ENCODE results near the gene PDGFRA. TPM values are rescaled to one million over a fixed set of nuclear protein-coding genes. Genes with fewer than 3 reads are reported as not detected.
A peak's percentile ranks its signal among the peaks of the same experiment; 100 is the strongest.

The PDGFRA gene
- polyA plus RNA-seq, 1 donor from 2014 or later, result not detected

DNA sequence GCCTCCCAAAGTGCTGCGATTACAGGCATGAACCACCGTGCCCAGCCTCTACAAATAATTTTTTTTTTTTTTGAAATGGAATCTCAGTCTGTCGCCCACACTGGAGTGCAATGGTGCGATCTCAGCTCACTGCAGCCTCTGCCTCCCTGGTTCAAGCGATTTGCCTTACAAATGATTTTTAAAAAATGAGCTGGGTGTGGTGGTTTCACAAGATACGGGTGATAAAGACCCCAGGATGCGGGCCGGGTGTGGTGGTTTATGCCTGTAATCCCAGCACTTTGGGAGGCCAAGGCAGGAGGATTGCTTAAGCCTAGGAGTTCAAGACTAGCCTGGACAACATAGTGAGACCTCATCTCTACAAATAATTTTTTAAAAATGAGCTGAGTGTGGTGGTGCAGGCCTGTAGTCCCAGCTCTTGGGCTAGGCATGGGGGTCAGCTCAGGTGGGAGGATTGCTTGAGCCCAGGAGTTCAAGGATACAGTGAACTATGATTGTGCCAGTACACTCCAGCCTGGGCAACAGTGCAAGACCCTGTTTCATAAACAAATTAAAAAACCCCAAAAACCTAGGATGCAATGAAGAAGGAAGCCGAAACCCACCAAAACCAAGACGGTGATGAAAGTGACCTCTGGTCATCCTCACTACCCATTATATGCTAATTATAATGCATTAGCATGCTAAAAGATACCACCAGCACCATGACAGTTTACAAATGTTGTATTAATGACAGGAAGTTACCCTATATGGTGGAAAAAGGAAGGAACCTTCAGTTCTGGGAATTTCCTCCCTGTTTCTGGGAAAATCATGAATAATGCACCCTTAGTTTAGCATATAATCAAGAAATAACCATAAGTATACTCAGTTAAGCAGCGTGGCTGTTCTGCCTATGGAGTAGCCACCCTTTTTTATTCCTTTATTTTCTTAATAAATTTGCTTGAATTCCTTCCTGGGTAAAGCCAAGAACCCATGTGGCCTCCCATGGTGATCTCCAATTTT, 27.7 kb downstream of the PDGFRA start:
- peaks cover 2% of the 10 kb centered on the region for H3K36me3 Mint-ChIP-seq
- no peak overlapping the region for H3K4me3 Mint-ChIP-seq
- peaks cover 3% of the 10 kb centered on the region for H3K27me3 Mint-ChIP-seq
- no peaks in the 10 kb centered on the region for H3K4me1 Mint-ChIP-seq
- H3K9me3 Mint-ChIP-seq, result peaks cover 0 to 5% (median 0%) of the 10 kb centered on the region in 3 donors
- no peak overlapping the region for H3K27ac Mint-ChIP-seq

- Mint-ChIP-seq H3K9me3 (peaks cover 0 to 2% (median 0%) of the 10 kb centered on the region in 3 donors), H3K36me3 (peaks cover 2% of the 10 kb centered on the region), H3K4me1 (no peaks in the 10 kb centered on the region), H3K27ac (no peak overlapping the region), H3K27me3 (peaks cover 3% of the 10 kb centered on the region), H3K4me3 (no peak overlapping the region)
Observed at GRCh38 chr4:54265366-54265765, 36.3 kb downstream of the PDGFRA start.

DNA sequence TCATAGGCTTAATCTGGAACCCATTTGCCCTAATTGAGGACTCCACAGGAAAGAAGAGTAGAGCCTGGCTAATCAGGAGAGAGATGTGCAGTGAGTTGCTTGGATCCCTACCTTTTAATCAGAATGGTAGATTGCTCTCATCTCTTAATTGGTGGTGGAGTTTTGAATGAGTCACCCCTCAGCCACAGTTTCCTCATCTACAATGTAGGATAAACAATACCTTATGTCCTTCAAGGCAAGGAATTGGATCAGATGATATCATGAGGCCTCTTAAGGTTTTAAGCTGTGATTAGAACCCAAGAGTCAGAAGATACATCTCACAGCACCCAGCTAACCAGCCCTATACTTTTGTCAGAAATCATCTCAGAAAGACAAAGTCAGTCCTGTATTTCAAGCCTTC, 39.1 kb downstream of the PDGFRA start:
- no peak overlapping the region for H3K4me3 Mint-ChIP-seq

GRCh38 chr4:54271464-54271863, 42.4 kb downstream of the PDGFRA start:
- Mint-ChIP-seq H3K4me3 (no peak overlapping the region), H3K9me3 (peaks cover 0 to 2% (median 2%) of the 10 kb centered on the region in 3 donors), H3K4me1 (peaks cover 0 to 3% (median 0%) of the 10 kb centered on the region in 3 donors), H3K36me3 (peaks cover 2% of the 10 kb centered on the region), H3K27ac (no peak overlapping the region), H3K27me3 (peaks cover 10% of the 10 kb centered on the region)

More for the DNA sequence above, 39.1 kb downstream of the PDGFRA start:
- H3K27me3 Mint-ChIP-seq, result peaks cover 5% of the 10 kb centered on the region
- no peak overlapping the region for H3K27ac Mint-ChIP-seq
- H3K9me3 Mint-ChIP-seq, result peaks cover 0 to 4% (median under 1%) of the 10 kb centered on the region in 3 donors
- H3K4me1 Mint-ChIP-seq, result no peaks in the 10 kb centered on the region
- peaks cover 2% of the 10 kb centered on the region for H3K36me3 Mint-ChIP-seq

- H3K27ac Mint-ChIP-seq, result no peak overlapping the region
- peaks cover 2% of the 10 kb centered on the region for H3K36me3 Mint-ChIP-seq
- peaks cover 0 to 2% (median 2%) of the 10 kb centered on the region in 3 donors for H3K9me3 Mint-ChIP-seq
- peaks cover 10% of the 10 kb centered on the region for H3K27me3 Mint-ChIP-seq
- H3K4me1 Mint-ChIP-seq, result peaks cover 0 to 3% (median 0%) of the 10 kb centered on the region in 3 donors
- H3K4me3 Mint-ChIP-seq, result no peak overlapping the region
Observed at GRCh38 chr4:54272051-54272450, 43.0 kb downstream of the PDGFRA start.

GRCh38 chr4:54274264-54274663, 45.2 kb downstream of the PDGFRA start:
- H3K27me3 Mint-ChIP-seq, result peaks cover 11% of the 10 kb centered on the region
- H3K36me3 Mint-ChIP-seq, result peaks cover 2% of the 10 kb centered on the region
- H3K27ac Mint-ChIP-seq, result peak overlapping the region in 1 of 3 donors; percentile 25
- H3K4me1 Mint-ChIP-seq, result peaks cover 0 to 5% (median 0%) of the 10 kb centered on the region in 3 donors
- peaks cover 0 to 2% (median 2%) of the 10 kb centered on the region in 3 donors for H3K9me3 Mint-ChIP-seq
- no peak overlapping the region for H3K4me3 Mint-ChIP-seq

- no peak overlapping the region for H3K4me3 Mint-ChIP-seq
- H3K36me3 Mint-ChIP-seq, result no peaks in the 10 kb centered on the region
Observed at GRCh38 chr4:54274795-54275665, 45.9 kb downstream of the PDGFRA start.

DNA sequence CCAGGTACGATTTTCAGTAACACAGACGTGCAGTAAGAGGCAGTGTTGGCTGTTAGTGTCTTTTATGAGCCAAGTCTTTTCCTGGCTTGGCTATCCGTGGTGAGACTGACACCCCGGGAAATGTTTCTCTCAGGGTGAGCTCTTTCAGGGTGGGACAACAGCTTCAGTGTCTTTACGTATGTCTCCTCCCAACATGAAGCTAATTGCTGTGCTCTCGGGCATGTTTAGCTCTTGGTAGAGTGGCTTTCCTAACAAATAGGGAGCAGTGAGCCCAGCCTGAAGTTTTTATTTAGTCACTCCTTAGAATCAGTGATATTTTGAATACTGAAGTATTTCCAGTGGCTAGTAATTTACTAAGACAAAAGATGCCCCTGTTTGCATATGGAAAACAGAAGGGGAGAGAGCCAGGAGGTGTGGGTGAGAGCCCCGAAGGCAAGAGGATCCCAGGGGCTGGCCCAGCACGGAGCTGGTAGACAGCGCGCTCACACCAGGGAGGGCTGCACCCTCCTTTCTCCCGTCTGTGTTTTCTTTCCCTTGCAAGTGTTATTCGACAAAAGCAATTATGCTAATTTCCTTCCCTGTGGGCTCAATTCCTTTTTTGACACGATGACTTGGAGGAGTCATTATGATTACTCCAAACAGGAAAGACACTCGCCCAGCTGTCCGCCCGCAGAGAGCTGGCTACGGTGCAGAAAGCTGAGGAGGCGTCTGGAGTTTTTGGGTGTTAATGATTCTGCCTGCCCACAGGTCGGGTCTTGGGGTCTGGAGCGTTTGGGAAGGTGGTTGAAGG, 47.7 kb downstream of the PDGFRA start:
- Mint-ChIP-seq H3K36me3 (no peaks in the 10 kb centered on the region), H3K27ac (no peak overlapping the region), H3K4me3 (peak overlapping the region in 1 of 4 donors; percentile 19), H3K4me1 (peaks cover 0 to 5% (median 0%) of the 10 kb centered on the region in 3 donors), H3K9me3 (peaks cover 0 to 2% (median under 1%) of the 10 kb centered on the region in 3 donors), H3K27me3 (peaks cover 13% of the 10 kb centered on the region)

More at GRCh38 chr4:54274795-54275665, 45.9 kb downstream of the PDGFRA start:
- peaks cover 0 to 5% (median 0%) of the 10 kb centered on the region in 3 donors for H3K4me1 Mint-ChIP-seq
- H3K27ac Mint-ChIP-seq, result no peak overlapping the region
- H3K9me3 Mint-ChIP-seq, result peaks cover 0 to 2% (median 2%) of the 10 kb centered on the region in 3 donors
- H3K27me3 Mint-ChIP-seq, result peaks cover 11% of the 10 kb centered on the region

GRCh38 chr4:54277691-54278090, 48.6 kb downstream of the PDGFRA start:
- Mint-ChIP-seq H3K4me3 (no peak overlapping the region), H3K27me3 (peaks cover 13% of the 10 kb centered on the region), H3K9me3 (peaks cover 0 to 5% (median 5%) of the 10 kb centered on the region in 3 donors), H3K27ac (no peak overlapping the region), H3K4me1 (peaks cover 0 to 5% (median 0%) of the 10 kb centered on the region in 3 donors), H3K36me3 (no peaks in the 10 kb centered on the region)

GRCh38 chr4:54278216-54278615, 49.1 kb downstream of the PDGFRA start:
- Mint-ChIP-seq H3K4me3 (no peak overlapping the region), H3K27me3 (peaks cover 13% of the 10 kb centered on the region)

DNA sequence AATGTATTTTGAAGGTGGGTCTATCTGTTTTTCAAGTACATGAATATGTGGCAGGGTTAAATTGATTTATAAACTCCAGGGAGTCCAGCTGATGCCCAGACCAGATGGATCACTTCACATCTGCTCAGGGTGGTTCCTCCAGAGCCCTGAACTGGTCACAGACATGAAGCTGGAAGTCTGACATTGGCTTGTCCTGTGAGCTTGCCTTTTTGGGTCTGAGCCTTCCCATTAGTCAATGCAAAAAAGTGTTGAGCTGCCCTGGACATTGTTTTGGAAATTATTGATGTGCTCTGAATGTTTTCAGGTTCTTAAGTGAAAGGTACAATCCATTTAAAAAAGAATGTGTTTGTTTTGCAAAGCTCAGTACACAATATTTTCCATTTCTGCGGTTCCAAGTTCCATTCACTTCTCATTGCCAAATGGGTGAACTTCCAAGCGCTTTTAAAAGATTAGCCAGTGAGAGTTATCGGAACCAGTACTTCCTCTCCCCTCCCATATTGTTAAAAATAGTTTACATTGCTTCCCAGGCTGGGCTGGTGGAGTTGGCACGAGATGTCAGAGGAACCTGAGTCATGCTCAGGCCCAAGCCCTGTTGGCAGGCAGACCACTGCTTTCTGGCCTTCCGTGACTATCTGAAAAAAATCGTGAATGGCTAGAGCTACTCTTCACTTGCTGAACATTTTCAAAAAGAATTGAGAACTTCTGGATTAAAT, 52.1 kb downstream of the PDGFRA start:
- H3K4me1 Mint-ChIP-seq, result peaks cover 0 to 2% (median 0%) of the 10 kb centered on the region in 3 donors
- peaks cover 0 to 11% (median 3%) of the 10 kb centered on the region in 3 donors for H3K9me3 Mint-ChIP-seq
- H3K36me3 Mint-ChIP-seq, result no peaks in the 10 kb centered on the region
- no peak overlapping the region for H3K4me3 Mint-ChIP-seq
- peaks cover 7% of the 10 kb centered on the region for H3K27me3 Mint-ChIP-seq
- H3K27ac Mint-ChIP-seq, result no peak overlapping the region

More at GRCh38 chr4:54278216-54278615, 49.1 kb downstream of the PDGFRA start:
- H3K36me3 Mint-ChIP-seq, result no peaks in the 10 kb centered on the region
- H3K4me1 Mint-ChIP-seq, result peaks cover 0 to 5% (median 0%) of the 10 kb centered on the region in 3 donors
- H3K27ac Mint-ChIP-seq, result no peak overlapping the region
- H3K9me3 Mint-ChIP-seq, result peaks cover 0 to 6% (median 4%) of the 10 kb centered on the region in 3 donors

- peaks cover 7% of the 10 kb centered on the region for H3K27me3 Mint-ChIP-seq
- no peaks in the 10 kb centered on the region for H3K4me1 Mint-ChIP-seq
- H3K27ac Mint-ChIP-seq, result peak overlapping the region in 1 of 3 donors; percentile 39
- peaks cover 0 to 11% (median 5%) of the 10 kb centered on the region in 3 donors for H3K9me3 Mint-ChIP-seq
- no peak overlapping the region for H3K4me3 Mint-ChIP-seq
- H3K36me3 Mint-ChIP-seq, result no peaks in the 10 kb centered on the region
Observed at GRCh38 chr4:54282837-54283236, 53.7 kb downstream of the PDGFRA start.

DNA sequence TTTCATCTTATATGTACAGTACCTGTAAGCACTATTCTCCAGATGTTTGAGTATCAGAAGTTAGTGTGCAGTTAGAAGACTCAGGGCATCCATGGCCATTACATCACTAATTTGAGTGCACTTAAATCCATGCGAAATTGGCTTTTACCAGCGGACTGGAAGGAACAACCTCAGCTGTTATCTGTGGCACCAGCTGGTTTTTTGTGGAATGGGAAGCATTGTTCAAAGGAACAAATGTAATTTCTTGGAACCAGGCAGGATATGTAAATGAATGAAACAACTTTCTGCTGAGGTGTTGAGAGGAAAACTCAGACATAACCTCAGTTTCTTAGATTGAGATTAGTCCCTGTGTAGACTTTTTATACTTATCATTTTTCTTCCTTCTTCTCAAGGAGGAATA, 60.2 kb downstream of the PDGFRA start:
- peaks cover 0 to 9% (median under 1%) of the 10 kb centered on the region in 3 donors for H3K9me3 Mint-ChIP-seq
- peaks cover 9% of the 10 kb centered on the region for H3K27me3 Mint-ChIP-seq
- H3K4me1 Mint-ChIP-seq, result no peaks in the 10 kb centered on the region
- H3K4me3 Mint-ChIP-seq, result no peak overlapping the region
- no peaks in the 10 kb centered on the region for H3K36me3 Mint-ChIP-seq
- no peak overlapping the region for H3K27ac Mint-ChIP-seq

All from IgD-negative memory B cell (primary cell).